ENCODE results near the gene LYST. TPM values are rescaled to one million over a fixed set of nuclear protein-coding genes. Genes with fewer than 3 reads are reported as not detected.

LYST gene
- polyA plus RNA-seq, 1 experiment: 6.5 TPM

DNA sequence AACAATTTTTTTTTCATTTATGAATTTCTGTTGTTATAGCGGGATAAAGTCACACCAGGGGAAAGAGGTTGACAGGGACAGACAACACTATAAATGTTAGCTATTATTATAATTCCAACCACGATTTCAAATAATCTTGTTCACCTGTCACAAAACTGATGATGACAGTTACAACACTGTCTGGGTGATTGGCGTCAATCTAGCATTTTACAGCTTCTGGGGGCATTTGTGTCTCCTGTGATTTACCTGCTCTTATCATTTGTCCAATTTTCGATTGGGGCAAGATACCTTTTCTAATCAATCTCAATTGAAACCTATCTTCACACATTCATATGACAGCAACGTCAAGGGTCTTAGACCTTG is 44.6 kb upstream of the LYST start:
- no peaks in the 10 kb centered on the region for H3K9me3 ChIP-seq (ENCODE audit: control insufficient read depth, insufficient read depth, low read length)
- DNase-seq (ENCODE audit: low read depth, low spot score): no peak
- ChIA-PET POLR2A (no interaction called here), CTCF (interaction anchor here (1.1 to 1.6 kb wide), 2 partner anchors 61 to 68 kb away, joined by 4 to 5 read pairs; no protein-coding TSS in a partner anchor)
- TF ChIP-seq, protein P1, sequence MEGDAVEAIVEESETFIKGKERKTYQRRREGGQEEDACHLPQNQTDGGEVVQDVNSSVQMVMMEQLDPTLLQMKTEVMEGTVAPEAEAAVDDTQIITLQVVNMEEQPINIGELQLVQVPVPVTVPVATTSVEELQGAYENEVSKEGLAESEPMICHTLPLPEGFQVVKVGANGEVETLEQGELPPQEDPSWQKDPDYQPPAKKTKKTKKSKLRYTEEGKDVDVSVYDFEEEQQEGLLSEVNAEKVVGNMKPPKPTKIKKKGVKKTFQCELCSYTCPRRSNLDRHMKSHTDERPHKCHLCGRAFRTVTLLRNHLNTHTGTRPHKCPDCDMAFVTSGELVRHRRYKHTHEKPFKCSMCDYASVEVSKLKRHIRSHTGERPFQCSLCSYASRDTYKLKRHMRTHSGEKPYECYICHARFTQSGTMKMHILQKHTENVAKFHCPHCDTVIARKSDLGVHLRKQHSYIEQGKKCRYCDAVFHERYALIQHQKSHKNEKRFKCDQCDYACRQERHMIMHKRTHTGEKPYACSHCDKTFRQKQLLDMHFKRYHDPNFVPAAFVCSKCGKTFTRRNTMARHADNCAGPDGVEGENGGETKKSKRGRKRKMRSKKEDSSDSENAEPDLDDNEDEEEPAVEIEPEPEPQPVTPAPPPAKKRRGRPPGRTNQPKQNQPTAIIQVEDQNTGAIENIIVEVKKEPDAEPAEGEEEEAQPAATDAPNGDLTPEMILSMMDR (IDR thresholded peaks at IDR 0.05; ENCODE audit: low read depth, low read length): no peak
- H3K27ac ChIP-seq (ENCODE audit: low read depth, low read length): no peak overlapping the region
- H3K4me3 ChIP-seq (ENCODE audit: low read depth, low read length): no peak overlapping the region
- H3K27me3 ChIP-seq (ENCODE audit: control insufficient read depth, insufficient read depth, low read length): no peaks in the 10 kb centered on the region

DNA sequence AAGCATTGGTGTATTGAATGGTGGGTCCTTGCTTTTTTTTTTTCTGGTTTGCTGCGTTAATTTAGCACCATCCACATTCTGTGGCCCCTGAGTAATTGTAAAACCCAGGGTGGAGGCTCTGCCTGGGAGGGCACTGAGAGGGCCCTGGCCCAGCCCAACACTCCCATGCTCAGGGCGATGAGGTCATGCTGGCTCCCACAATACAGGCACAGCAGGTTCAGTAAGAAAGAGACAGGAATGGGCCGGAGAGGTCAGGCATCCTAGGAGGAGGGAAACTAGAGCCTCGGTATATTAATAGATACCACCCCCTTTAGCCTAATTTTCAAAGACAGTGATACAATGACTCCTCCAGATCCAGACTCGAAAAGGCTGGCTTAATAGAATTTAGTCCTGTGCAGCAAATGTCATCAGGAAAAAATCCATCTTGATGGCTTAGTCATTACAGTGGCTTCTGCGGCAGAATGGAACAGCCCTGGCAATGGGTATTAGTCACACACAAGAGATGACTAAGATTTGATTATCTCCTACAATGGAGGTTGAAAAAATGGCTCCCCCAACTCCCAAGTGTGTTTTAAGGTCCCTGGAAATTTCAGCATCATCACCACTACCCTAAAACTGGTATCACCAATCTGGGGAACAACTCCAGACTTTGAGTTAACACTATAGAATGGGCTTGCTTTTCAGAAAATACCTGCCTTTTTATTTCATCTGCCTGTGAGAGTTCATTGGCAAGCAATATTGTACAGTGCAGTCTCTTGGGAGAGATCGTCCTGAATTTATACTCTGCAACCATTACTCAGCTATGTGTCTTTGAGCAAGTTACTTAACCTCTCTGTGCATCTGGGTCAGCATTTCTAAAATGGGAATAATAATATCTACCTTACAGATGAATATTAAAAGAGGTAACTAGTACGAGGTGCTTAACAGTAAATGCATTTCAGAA is 43.9 kb upstream of the LYST start:
- TF ChIP-seq, protein P1 (IDR thresholded peaks at IDR 0.05; ENCODE audit: low read depth, low read length): no peak
- ChIA-PET POLR2A (no interaction called here), CTCF (interaction anchor here (1.1 to 1.6 kb wide), 2 partner anchors 61 to 67 kb away, joined by 4 to 5 read pairs; no protein-coding TSS in a partner anchor)
- Histone ChIP-seq H3K27me3 (ENCODE audit: control insufficient read depth, insufficient read depth, low read length) (no peaks in the 10 kb centered on the region), H3K27ac (ENCODE audit: low read depth, low read length) (peak overlapping the region; percentile 71), H3K9me3 (ENCODE audit: control insufficient read depth, insufficient read depth, low read length) (no peaks in the 10 kb centered on the region), H3K4me3 (ENCODE audit: low read depth, low read length) (no peak overlapping the region)
- DNase-seq (ENCODE audit: low read depth, low spot score): peak; percentile 65

GRCh38 chr1:235908742-235909520 is 42.2 kb upstream of the LYST start:
- DNase-seq (ENCODE audit: low read depth, low spot score): peak; percentile 29
- Histone ChIP-seq H3K4me3 (ENCODE audit: low read depth, low read length) (no peak overlapping the region), H3K9me3 (ENCODE audit: control insufficient read depth, insufficient read depth, low read length) (no peaks in the 10 kb centered on the region), H3K27ac (ENCODE audit: low read depth, low read length) (peak overlapping the region; percentile 54), H3K27me3 (ENCODE audit: control insufficient read depth, insufficient read depth, low read length) (no peaks in the 10 kb centered on the region)
- ChIA-PET POLR2A (interaction anchor here (0.8 to 1.5 kb wide), 3 partner anchors 9 to 63 kb away, joined by 3 to 6 read pairs (median 5); no protein-coding TSS in a partner anchor), CTCF (interaction anchor here (0.9 to 1.1 kb wide), 3 partner anchors 30 to 63 kb away, joined by 3 read pairs; no protein-coding TSS in a partner anchor)
- TF ChIP-seq, protein P1 (IDR thresholded peaks at IDR 0.05; ENCODE audit: low read depth, low read length): no peak

DNA sequence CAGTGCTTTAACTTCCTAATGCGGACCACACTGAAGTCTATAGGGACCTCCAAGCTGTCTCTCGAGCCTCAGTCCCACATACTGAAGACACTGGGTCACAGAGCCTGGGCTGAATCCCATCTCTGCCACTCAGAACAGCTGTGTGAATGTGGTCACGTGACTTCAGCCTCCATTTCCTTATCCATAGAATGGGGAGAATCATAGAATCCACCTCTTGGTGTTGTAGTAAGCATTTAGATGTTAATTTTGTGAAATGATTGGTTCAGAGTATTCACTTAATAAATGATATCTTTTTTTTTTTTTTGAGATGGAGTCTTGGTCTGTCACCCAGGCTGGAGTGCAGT is 41.2 kb upstream of the LYST start:
- CTCF ChIA-PET: no interaction called here
- H3K4me3 ChIP-seq (ENCODE audit: low read depth, low read length): no peak overlapping the region
- H3K9me3 ChIP-seq (ENCODE audit: control insufficient read depth, insufficient read depth, low read length): no peaks in the 10 kb centered on the region
- DNase-seq (ENCODE audit: low read depth, low spot score): no peak
- no peaks in the 10 kb centered on the region for H3K27me3 ChIP-seq (ENCODE audit: control insufficient read depth, insufficient read depth, low read length)
- H3K27ac ChIP-seq (ENCODE audit: low read depth, low read length): no peak overlapping the region
- POLR2A ChIA-PET: interaction anchor here (0.6 kb wide), 1 partner anchor 164 kb away, joined by 3 read pairs; no protein-coding TSS in a partner anchor
- TF ChIP-seq, protein P1 (IDR thresholded peaks at IDR 0.05; ENCODE audit: low read depth, low read length): no peak

Measured in AG04450 (cell line).